Measurements from ENCODE around the gene ATP8B3. TPM values are rescaled to one million over a fixed set of nuclear protein-coding genes. Genes with fewer than 3 reads are reported as not detected.

Gene ATP8B3, protein sequence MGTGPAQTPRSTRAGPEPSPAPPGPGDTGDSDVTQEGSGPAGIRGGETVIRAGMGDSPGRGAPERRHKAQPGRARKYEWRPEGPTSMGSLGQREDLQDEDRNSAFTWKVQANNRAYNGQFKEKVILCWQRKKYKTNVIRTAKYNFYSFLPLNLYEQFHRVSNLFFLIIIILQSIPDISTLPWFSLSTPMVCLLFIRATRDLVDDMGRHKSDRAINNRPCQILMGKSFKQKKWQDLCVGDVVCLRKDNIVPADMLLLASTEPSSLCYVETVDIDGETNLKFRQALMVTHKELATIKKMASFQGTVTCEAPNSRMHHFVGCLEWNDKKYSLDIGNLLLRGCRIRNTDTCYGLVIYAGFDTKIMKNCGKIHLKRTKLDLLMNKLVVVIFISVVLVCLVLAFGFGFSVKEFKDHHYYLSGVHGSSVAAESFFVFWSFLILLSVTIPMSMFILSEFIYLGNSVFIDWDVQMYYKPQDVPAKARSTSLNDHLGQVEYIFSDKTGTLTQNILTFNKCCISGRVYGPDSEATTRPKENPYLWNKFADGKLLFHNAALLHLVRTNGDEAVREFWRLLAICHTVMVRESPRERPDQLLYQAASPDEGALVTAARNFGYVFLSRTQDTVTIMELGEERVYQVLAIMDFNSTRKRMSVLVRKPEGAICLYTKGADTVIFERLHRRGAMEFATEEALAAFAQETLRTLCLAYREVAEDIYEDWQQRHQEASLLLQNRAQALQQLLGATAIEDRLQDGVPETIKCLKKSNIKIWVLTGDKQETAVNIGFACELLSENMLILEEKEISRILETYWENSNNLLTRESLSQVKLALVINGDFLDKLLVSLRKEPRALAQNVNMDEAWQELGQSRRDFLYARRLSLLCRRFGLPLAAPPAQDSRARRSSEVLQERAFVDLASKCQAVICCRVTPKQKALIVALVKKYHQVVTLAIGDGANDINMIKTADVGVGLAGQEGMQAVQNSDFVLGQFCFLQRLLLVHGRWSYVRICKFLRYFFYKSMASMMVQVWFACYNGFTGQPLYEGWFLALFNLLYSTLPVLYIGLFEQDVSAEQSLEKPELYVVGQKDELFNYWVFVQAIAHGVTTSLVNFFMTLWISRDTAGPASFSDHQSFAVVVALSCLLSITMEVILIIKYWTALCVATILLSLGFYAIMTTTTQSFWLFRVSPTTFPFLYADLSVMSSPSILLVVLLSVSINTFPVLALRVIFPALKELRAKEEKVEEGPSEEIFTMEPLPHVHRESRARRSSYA (N-terminal part only)
- total RNA-seq (2014; rRNA removed; shearing (Covaris generic)): 8.6 and 12.4 TPM in 2 replicates

DNA sequence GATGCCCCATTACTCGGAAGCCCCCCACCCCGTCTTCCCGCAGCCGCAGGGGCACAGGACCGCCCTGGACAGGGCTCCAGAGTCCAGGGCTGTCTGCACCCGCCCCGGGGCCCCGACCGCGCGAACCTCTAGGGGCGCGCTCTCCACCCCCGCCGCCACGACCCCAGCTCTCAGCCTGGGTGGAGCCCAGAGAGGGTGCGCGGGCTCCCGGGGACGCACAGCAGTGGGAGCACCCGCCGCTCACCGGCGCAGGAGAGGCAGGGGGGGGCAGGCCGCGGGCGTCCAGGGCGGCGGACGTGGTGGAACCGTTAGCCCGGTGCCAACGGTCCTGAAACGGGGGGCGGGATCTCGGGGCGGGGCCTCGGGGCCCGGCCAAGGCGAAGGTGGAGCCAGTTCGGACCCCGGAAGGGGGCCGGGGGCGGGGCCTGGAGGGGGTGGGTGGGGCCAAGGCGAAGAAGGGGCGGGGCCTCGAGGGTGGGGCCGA lies at the start of gene ATP8B3:
ATP8B3 (minus strand) TSS at position 335 of the 484 bp plus-strand sequence. CDS start 540 bp downstream, outside the sequence.
- DNase-seq (ENCODE audit: low spot score): no peak

DNA sequence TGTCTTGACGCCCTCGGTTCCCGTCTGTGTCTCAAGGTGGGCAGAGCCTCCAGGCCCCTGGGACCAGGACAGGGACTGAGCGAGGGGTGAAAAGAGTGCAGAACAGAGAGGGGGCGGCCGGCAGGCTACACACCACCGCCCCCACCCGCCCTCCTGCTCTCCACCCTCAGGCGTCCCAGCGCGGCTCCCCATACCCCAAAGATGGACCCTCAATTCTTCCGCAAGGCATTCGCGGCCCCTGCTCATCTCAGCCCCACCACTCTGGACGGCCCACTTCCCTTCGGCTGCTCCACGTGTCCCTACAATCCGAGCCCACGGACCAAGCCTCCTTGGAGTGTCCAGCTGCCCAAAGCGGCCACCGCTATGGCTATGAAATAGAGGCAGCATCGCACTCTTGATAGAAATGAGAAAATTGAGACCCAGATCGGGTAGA lies 49.5 kb upstream of the ATP8B3 start:
- DNase-seq (ENCODE audit: low spot score): no peak

DNA sequence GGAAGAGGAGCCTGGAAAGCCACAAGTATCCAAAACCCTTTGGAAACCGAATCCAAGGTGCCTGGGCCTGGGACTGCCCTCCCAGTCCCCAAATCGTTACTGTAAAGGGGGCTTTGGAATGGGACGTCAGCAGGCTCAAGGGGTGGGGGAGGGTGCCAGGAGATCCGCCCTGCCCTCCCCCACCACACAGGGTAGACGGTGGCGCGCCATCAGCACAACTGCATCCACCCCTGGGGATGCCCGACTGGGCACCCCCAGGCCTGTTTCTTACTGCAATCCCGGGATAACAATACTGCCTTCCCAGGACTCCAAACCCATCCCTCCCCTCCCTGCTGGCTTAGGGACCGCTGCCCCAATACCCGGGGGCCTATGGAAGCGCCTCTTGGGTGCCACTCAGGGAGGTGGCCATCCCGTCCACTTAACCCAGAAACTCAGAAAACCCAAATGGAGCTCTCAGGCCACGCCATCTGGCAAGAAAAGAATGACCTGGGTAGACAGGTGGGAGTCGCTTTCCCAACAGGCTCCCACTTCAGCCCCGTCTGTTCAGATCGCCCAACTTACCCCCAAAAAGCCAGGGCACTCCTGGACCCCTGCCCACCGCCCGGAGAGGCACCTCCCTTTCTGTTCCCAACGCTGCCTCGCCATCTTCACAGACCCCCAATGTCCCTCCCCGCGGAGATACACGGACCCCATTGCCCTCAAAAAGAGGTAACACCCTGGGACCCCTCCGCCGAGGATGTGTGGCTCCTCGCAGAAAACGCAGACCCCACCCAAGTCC lies 48.9 kb upstream of the ATP8B3 start:
- no peak for DNase-seq (ENCODE audit: low spot score)

DNA sequence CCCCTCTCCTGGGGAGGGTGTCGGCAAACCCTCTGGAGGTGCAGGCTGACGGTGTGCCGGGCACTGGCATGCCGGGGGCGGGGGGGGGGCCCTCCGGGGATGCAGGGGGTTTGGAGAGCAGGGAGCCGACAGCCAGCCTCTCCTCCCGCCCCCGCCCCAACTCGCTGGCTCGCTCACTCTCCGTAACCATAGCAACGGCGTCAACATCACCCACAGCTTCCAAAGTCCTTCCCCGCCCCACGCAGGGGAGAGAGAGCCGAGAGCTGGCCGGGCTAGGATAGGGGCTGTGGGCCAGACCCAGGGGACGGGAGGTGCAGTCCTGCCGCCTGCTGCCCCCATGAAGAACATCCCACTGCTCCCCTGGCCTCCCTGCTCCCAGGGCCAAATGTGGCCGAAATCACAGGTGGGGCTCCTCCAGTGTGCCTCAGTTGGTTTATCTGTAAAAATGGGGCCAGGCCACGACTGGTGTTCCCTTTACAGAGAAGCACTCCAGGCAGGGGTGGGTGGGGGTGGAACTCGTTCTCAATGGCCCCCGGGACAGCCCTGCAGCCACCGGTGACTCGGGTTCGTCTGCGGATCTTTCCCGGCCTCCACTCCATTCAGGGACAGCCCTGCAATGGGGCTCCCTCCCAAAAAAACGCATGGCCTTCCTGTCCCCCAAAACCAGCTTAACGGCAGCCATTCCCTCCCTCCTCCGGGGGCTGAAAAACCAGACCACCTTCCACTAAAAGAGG lies 48.1 kb upstream of the ATP8B3 start:
- no peak for DNase-seq (ENCODE audit: low spot score)

DNA sequence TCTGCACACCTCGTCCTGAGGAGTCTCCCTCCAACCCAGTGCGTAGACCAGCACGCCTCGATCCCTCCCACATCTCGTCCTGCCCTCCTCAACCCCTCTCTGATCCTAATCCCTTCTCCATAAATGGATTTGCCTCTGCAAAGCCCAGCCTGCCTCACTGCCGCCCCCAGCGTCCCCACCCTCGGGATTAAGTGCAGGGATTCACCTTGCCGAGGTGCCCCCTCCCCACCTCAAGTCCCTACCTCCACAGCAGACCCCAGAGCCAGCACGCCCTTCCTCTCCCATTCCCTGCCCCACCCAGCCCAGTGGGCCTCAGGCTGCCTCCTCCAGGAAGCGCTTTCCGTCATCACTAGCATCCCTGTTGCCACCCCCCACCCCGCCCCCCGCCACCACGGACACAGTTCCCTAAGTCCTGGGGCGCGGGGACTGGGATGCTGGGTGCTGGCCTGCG lies 47.3 kb upstream of the ATP8B3 start:
- no peak for DNase-seq (ENCODE audit: low spot score)

DNA sequence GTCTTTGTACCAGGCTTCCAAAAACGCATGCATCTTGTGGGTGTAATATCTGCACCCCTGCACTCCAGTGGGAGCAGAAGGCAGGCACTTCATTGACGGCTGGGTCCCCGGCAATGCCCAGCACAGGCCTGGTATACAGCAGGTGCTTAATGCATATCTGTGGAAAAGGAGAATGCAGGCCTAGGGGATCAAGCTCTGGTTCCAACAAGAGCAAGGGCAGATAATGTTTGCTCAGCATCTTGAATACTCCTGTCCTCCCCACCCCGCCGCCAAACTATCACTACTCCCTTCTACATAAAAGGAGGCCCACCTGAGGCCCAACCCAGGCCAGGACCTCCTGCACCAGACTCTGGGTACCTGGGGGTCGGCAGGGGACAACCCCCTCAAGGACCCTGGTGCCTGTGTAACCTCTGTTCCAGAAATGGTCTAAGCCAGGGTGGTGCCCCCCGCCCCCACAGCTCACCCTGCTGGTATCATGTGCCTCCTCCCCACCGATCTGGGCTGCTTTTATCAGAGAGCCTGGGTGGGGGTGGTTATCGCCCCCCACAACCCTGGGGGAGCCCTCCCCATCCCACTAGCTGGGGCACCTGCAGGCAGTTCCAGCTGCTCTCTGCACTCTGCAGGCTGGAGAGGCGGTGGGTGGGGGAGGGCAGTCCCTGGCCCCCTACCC lies 46.5 kb upstream of the ATP8B3 start:
- no peak for DNase-seq (ENCODE audit: low spot score)

DNA sequence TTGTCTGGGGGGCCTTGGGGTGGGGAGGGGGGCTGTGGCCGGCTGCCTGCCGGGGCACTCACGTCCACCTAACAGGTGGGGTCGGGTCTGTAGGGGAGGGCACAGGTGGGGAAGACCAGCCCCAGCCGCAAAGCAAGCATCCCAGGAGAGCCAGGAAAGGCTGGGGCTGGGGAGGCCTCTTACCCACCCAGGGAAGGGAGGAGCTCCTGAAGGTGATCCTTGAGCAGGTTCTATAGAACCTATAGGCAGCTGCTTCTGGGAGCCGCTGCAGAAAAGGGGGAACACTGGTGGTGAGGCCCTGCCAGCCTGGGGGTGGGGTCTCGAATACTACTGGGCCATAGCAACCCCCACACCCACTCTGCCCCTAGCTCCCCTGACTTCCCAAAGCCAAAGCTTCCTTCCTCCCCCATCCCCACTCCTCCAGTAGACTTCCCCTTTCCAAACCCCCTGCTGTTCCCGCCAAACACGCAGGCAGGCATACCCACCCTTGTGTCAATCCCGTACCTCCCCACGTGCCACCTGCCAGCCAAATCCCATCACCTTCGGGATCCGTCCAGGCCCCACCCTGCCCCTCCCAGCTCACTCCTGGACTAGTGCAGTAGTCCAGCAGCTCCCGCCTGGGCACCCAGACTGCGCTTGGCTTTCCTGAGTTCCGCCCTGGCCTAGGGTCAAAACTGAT lies 45.7 kb upstream of the ATP8B3 start:
- no peak for DNase-seq (ENCODE audit: low spot score)

DNA sequence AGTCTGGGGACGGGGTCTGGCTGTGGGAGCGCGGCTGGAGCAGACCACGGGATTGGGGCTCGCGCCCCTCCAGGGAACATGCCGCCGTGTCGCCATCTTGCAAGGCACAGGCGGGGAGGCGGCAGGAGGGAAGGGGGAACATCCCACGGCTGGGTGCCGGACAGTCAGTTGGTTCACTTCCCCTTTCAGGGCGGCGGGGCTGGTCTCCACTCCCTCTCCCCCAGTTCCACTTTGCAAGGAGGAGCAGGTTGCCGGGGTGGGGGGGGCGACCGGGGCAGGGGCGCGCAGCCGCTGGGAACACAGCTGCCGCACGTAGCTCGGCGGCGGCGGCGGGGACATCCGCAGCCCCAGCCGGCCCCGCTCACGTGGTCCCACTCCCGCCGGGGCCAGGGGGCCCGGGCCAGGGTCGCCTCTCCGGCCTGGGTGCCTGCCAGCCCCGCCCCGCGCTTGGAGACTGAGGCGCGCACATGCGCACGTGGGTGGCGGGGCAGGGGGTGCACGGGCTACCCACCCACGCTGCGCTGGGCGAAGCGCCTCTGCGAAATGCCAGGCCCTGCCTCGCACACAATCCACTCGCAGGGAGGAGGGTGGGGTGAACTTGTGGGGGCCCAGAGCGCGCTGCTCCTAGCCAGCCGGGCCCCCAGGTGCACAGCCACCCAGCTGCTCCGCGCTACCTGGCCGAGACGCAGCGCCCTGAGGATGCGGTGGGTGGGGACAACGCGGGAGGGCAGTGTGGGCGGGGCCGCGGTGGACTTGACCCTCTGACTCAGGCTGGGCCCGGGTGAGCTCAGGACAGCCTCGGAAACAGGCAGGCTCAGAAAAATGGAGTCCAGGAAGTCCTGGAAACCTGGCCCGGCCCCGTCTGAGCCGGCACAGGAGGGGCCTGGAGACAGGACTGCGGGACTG lies 44.9 kb upstream of the ATP8B3 start:
- peak; percentile 75 for DNase-seq (ENCODE audit: low spot score)

DNA sequence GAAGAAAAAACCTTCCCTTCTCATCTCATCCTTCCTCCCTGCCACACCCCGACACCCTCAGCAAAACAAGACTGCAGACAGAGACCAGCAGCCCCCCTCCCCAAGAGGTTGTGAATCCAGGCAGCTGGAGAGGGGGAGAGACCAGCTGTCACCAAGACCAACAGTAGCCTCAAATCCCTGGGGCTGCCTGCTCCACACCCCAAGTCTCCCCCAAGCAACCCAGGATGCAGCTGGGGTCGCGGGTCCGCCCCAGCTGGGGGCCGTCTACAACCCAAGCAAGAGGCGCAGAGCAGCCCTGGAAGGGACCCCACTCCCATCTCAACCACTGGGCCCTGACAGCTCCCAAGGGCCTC lies 44.2 kb upstream of the ATP8B3 start:
- DNase-seq (ENCODE audit: low spot score): no peak

DNA sequence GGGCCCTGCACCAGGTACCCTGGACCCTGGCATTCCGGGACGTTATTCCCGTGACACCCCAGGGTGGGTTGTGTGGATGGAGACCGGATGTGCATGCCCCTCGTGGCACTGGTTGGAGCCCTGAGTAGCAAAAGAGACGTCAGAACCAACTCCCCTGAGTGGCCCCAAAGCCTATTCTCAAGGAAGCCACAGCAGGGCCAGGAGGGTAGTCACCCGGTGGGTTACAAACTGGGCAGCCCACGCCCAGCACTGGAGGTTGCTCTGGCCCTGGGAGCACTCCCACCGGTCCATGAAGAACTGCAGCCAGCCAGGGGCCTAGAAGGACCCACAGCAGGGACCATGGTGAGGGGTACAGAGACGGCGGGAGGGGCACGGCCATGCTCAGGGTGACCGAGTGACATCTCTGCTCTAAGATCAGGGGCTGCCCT lies 43.8 kb upstream of the ATP8B3 start:
- no peak for DNase-seq (ENCODE audit: low spot score)

DNA sequence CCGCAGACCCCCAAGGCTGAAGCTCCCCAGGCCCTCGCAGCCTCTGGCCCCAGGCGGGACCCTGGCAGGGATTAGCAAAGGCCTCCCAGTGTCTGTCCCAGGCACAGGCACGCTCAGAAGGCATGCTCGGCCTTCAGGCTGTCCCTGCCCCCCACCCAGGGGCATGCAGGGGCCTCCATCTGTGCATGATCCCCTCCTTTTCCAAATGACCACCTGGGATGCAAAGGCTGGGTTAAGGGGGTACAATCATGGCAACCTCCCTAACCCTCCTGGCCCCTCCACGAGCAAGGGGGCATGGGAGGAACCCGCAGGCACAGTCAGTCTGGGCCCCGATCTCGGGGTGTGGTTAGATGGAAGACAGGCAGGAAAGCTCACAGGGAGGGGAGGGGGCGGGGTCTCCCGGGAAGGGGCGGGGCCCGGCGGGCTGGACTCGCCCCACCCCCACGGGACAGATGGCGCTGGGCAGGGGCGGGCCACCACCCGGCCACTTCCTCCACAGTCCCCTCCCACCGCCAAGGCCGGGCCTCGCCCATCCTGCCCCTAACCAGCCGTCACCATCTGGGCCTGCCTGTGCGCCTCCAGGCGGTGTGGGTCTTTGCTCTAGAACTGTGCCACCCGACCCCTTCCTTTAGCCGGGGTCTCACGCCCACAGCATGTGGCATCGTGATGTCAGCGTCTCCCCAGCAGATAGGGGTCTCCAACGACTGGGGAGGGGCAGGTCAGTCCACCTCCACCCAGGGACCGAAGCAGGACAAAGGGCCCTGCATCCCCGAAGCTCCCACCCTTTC lies 43.2 kb upstream of the ATP8B3 start:
- peak; percentile 83 for DNase-seq (ENCODE audit: low spot score)

DNA sequence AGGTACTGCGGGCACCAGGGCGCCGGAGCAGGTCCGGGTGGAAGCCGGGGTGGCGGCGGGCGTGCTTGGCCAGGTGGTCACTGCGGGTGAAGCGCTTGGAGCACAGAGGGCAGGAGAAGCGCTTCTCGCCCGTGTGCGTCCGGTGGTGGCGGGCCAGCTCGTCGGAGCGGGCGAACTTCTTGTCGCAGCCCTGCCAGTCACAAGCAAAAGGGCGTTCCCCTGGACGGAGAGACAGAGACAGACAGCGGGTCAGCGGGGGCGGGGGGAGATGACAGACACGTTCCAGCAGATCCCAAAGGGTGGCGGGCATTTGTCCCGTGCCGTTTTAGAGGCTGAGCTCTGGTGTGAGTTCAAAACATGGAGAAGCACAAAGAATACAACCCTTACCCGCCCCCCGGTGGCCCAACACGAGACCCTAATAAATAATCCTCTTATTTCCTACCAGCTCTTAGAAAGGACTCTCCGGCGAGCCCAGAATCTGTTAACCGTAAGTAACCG lies 42.5 kb upstream of the ATP8B3 start:
- DNase-seq (ENCODE audit: low spot score): no peak

DNA sequence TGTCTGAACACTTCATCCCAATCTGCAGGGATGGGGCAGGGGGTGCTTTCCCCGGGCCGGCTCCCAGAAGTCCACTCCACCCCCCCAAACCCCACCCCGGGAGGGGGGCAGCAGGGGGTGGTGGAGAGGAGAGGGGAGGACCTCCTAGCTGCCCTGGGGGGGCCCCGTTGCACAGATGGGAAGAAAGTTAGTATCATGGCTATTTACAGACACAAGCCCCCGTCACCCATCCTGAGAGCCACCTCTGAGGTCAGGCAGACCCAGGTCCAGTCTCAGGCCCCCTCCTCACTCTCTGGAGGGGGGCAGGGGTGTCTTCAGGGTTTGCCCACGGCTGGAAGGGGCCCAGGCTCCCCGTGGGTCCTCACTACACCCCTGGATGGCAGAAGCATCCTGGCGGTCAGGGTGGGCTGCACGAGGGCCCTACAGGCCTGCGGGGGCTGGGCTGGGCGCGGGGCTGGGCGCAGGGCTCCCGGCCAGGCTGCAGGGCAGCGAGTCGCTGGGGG lies 42.0 kb upstream of the ATP8B3 start:
- DNase-seq (ENCODE audit: low spot score): no peak

DNA sequence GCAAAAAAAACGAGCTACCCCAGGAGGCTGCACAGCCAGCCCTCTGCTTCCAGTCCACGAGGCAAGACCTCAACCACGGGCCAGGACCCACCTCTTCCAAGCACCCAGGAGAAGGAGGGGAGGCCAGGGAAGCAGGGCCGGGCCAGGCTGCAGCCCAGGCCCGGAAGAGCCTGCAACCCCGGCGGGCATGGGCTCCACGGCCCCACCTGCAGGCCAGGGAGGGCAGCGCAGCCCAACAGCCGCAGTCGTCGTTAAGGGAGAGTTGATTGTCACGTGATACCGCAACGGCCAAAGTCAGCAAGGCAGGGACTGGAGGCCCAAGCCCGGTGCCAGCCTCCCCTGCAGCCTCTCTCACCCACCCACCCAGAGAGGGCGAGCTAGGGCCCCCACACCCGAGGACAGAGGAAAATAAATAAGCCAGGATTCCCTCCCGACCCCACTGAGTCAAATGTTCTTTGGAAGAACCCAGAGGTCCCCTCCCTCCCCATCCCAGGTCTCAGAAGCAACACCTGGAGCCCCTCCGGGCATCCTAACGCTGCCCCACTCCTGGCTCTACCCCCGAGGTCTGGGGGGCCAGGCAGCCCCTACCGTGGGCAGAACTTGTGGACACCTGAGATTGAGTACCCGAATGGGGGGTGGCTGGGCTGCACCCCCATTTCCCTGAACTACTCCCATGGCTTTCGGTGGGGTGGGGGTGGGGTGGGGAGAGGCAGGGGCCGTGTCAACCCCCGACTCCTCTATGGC lies 41.4 kb upstream of the ATP8B3 start:
- peak; percentile 75 for DNase-seq (ENCODE audit: low spot score)

DNA sequence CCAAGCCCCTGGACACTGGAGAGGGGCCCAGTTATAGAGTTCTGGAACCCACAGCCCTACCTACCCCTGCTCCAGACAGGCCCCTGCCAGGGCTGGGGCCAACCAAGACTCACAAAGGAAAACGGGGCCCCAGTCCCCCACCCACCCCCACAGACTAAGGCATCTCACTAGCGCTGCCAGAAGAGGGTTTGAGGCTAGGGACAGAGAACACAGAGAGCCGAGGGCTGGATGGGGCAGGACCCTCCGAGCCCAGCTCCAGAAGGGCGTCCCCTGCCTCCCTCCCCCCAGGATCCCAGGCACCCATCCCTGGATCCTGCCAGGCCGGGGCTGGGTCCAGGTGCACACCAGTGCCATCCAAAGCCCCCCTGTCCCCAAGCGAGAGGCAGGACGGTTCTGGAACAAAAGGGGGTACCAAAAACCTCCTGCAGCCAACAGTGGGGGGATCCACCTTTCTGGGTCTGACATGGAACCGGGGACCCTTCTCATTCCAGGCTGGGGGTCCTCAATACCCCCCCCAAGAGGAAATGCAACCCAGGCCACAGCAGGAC lies 40.6 kb upstream of the ATP8B3 start:
- DNase-seq (ENCODE audit: low spot score): no peak
